HFFc6 (cell line): ENCODE results near the gene COMMD3. TPM values are rescaled to one million over a fixed set of nuclear protein-coding genes. Genes with fewer than 3 reads are reported as not detected.
"Not testable (repeated sequence)": the region's sequence is repeated elsewhere in the genome, so short reads cannot be mapped to it uniquely, and the experiment has no call there.

Source experiments
- DNase-seq: peaks from one replicate; pipeline ENCODE4 v3.0.0-alpha.2; 2018
- H3K27ac Mint-ChIP-seq: 2 replicates; pipeline ENCODE4 v1.8.0; 2020; ENCODE audit warnings: mild to moderate bottlenecking, mixed read lengths
- H3K27me3 Mint-ChIP-seq: 2 replicates; pipeline ENCODE4 v1.8.0; 2021; ENCODE audit warnings: mild to moderate bottlenecking, moderate library complexity, mixed read lengths; ENCODE audit not compliant: insufficient read depth
- H3K36me3 Mint-ChIP-seq: 2 replicates; pipeline ENCODE4 v1.8.0; 2021; ENCODE audit warnings: low read depth, mixed read lengths
- H3K4me1 Mint-ChIP-seq: 2 replicates; pipeline ENCODE4 v1.8.0; 2020; ENCODE audit warnings: low read depth, mixed read lengths
- H3K4me3 Mint-ChIP-seq: 2 replicates; pipeline ENCODE4 v1.8.0; 2020; ENCODE audit warnings: mild to moderate bottlenecking, moderate library complexity, mixed read lengths
- H3K9me3 Mint-ChIP-seq: 2 replicates; pipeline ENCODE4 v1.8.0; 2020; ENCODE audit warnings: mild to moderate bottlenecking, mixed read lengths
- CTCF ChIP-seq: fragments of 200-600 bp; sonication (generic); IDR thresholded peaks from 2 replicates; pipeline ENCODE4 v1.5.0; 2021; ENCODE audit warnings: antibody characterized with exemption, mild to moderate bottlenecking
- total RNA-seq, 6 experiments: library from RNA; stranded (reverse); fragmentation: NEBNext Ultra II Directional; extraction: Animal tissue kit (Norgen Biotek cat#: 25700); gene quantifications; 2 replicates in 1 of 6; 3 replicates in 5 of 6; pipeline ENCODE4 v1.2.3, GENCODE V29; 2021

Gene COMMD3
- total RNA-seq, 6 experiments from 2014 or later = 39.5 to 47.6 (median 43.8) TPM

DNA sequence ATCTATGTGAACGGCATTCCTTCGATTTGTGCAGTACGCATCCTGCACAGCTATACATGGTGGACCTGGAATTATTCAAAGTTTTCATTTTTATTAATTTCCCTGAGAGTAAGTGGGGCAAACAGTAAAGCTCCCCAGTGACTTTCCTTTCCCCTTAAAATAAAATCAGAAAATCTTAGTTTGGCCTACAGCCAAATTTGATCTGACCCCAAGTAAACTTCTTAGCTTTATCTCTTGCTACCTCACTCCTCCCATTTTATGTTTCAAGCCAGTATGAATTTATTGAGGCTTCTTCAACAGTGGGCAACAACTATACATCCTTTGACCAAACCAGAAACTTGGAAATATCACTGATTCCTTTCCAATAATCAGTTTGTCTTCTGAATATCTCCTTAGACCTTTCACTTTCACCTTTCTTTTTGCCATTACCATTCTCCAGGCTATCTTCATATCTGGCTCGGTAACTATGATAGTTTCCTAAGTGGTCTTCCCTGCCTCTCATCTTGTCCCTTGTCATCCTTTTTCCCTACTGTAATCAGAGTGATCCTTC, 40.2 kb downstream of the COMMD3 start:
- Mint-ChIP-seq H3K4me3 (no peak overlapping the region), H3K4me1 (no peaks in the 10 kb centered on the region), H3K27me3 (peaks cover 3% of the 10 kb centered on the region), H3K9me3 (no peaks in the 10 kb centered on the region), H3K36me3 (no peaks in the 10 kb centered on the region), H3K27ac (no peak overlapping the region)
- TF ChIP-seq CTCF = no peak
- no peak for DNase-seq

GRCh38 chr10:22357770-22358169, 41.6 kb downstream of the COMMD3 start:
- H3K4me3 Mint-ChIP-seq, H3K4me1 Mint-ChIP-seq, DNase-seq, H3K9me3 Mint-ChIP-seq, H3K27me3 Mint-ChIP-seq, H3K36me3 Mint-ChIP-seq, H3K27ac Mint-ChIP-seq: not testable (repeated sequence)

DNA sequence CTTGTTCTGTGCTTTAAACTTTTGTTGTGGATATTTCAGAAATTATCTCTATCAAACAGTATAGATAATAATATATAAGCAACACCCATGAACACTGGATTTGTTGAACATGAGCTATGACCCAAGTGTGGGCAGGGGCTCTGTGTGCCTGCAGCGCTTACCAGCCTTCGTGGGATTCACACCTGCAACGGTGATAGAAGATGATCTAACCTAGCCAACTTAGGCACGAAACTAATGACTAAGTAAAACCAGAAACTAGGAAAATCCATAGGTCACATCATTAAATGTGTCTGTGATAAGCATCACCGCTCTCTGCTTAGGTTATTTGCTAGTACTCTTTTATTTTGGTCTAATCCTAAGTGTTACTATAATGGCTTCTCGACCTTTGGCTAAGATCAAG, 47.1 kb downstream of the COMMD3 start:
- no peaks in the 10 kb centered on the region for H3K4me1 Mint-ChIP-seq
- no peaks in the 10 kb centered on the region; the same call in none of the 2 replicates for H3K27me3 Mint-ChIP-seq
- H3K36me3 Mint-ChIP-seq = no peaks in the 10 kb centered on the region
- no peak for TF ChIP-seq CTCF
- no peak for DNase-seq
- H3K4me3 Mint-ChIP-seq = no peak overlapping the region
- no peak overlapping the region for H3K27ac Mint-ChIP-seq
- no peaks in the 10 kb centered on the region for H3K9me3 Mint-ChIP-seq

DNA sequence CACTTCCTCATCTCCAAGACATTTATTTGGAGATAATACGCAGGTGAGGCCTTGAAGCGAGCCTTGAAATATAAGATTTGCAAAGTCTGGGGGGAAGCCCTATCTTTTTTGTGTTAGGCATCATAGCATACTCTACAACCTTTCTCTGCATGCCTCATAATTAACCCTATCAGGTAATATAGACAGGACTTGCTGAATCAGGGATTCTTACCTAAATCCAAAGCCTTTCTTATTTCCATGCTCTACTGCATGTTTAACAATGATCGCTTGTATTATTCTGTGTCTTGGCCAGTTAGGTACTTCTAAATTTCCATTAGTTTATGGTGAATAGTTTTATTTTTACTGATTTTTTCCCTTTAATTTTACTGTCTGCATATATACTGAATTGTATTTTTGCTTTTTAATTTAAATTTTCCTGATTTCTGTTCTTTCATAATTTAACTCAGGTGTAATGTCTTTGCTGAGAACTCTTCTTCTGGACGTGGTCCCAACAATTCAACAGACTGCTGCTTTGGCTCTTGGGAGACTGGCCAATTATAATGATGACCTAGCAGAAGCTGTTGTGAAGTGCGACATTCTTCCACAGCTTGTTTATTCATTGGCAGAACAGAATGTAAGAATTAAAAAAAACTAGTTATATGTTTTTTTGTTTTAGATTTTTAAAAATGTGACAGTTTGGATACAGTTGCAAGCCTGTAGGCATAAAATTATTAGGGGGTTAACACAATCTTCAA, 48.4 kb downstream of the COMMD3 start:
- TF ChIP-seq CTCF = no peak
- Mint-ChIP-seq H3K4me3 (no peak overlapping the region), H3K27ac (no peak overlapping the region), H3K36me3 (no peaks in the 10 kb centered on the region), H3K9me3 (no peaks in the 10 kb centered on the region), H3K4me1 (no peaks in the 10 kb centered on the region), H3K27me3 (no peaks in the 10 kb centered on the region; the same call in none of the 2 replicates)
- DNase-seq = no peak

GRCh38 chr10:22365233-22365632, 49.0 kb downstream of the COMMD3 start:
- H3K4me1 Mint-ChIP-seq = no peaks in the 10 kb centered on the region

More at GRCh38 chr10:22365233-22365632, 49.0 kb downstream of the COMMD3 start:
- H3K27ac Mint-ChIP-seq = no peak overlapping the region
- H3K36me3 Mint-ChIP-seq = no peaks in the 10 kb centered on the region
- DNase-seq = no peak
- H3K9me3 Mint-ChIP-seq = no peaks in the 10 kb centered on the region
- no peak for TF ChIP-seq CTCF
- H3K4me3 Mint-ChIP-seq = no peak overlapping the region
- no peaks in the 10 kb centered on the region; the same call in none of the 2 replicates for H3K27me3 Mint-ChIP-seq
